Epithelial cell of proximal tubule (primary cell): ENCODE data around the gene RRP1B. TPM values are rescaled to one million over a fixed set of nuclear protein-coding genes. Genes with fewer than 3 reads are reported as not detected.
"Not testable (repeated sequence)": the region's sequence is repeated elsewhere in the genome, so short reads cannot be mapped to it uniquely, and the experiment has no call there.

ENCODE experiments used
- DNase-seq: peaks from one replicate; pipeline ENCODE4 v3.0.0-alpha.2; 2011; ENCODE audit warnings: low read depth
- H3K4me3 ChIP-seq: 2 replicates; pipeline ENCODE4 v1.5.1; 2011; ENCODE audit warnings: low read depth, mild to moderate bottlenecking, low read length
- total RNA-seq: library from RNA; depleted of rRNA; stranded (reverse); fragments of >200 nt; gene quantifications from 2 replicates; pipeline ENCODE4 v1.2.3, GENCODE V29; 2015
- TF ChIP-seq, protein P1 (sequence below): conservative IDR thresholded peaks from 2 replicates; pipeline ENCODE4 v1.5.1; 2012; ENCODE audit warnings: low read depth, mild to moderate bottlenecking, low read length

Gene RRP1B
- total RNA-seq, 1 donor from 2014 or later: 37.6 TPM

DNA sequence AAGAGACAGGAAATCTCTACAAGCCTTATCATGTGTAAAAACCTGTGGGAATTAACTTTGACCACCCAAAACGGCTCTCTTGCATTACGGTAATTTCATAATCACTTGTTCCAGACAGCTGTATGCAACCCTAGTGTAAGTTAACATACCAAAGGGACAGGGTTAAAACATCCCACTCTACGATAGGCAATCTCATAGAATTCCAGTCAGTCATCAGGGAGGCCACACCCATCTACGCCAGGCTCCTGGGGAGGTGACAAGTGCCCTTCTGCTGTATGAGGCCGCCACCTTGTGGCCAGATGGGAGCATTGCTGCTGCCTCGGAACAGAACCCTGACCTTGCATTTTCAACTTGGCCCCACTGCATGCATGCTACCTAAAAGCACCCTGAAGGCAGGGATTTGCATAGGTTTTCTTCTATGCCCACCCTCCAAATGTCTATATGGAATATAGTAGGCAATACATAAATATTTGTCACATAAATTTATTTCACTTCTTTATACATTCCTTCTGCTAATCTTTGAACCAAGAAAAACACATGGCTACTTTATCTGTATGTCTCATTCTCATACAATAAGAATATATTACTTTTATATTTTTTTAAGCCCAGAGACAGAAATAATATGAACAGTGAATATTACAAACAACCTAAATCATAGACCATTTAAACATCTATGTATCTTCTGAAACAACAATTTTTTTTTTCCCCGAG, 12.7 kb upstream of the RRP1B start:
- peak; percentile 41 for DNase-seq
- no peak overlapping the region for H3K4me3 ChIP-seq
- TF ChIP-seq, protein P1, sequence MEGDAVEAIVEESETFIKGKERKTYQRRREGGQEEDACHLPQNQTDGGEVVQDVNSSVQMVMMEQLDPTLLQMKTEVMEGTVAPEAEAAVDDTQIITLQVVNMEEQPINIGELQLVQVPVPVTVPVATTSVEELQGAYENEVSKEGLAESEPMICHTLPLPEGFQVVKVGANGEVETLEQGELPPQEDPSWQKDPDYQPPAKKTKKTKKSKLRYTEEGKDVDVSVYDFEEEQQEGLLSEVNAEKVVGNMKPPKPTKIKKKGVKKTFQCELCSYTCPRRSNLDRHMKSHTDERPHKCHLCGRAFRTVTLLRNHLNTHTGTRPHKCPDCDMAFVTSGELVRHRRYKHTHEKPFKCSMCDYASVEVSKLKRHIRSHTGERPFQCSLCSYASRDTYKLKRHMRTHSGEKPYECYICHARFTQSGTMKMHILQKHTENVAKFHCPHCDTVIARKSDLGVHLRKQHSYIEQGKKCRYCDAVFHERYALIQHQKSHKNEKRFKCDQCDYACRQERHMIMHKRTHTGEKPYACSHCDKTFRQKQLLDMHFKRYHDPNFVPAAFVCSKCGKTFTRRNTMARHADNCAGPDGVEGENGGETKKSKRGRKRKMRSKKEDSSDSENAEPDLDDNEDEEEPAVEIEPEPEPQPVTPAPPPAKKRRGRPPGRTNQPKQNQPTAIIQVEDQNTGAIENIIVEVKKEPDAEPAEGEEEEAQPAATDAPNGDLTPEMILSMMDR: peak; percentile 98

DNA sequence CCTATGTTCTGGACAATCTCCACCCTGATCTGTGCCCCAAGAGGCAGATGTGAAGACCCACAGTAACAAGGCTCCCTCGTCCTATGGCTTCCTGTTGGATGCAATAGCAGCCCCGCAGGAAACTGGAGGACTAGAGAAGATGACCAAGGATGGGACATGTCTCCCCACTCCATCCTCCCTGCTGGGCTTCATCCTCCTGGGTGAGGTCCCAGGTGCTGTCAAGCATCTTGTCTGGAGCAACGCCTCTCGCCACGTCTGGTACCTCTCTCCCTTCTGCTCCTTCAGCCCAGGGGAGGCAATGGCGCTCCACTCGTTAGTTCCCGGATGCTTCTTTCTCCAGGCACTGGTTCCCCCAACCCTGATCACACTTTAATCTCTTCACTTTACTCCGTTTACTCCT, 11.2 kb upstream of the RRP1B start:
- TF ChIP-seq, protein P1: no peak
- DNase-seq: no peak
- no peak overlapping the region for H3K4me3 ChIP-seq

DNA sequence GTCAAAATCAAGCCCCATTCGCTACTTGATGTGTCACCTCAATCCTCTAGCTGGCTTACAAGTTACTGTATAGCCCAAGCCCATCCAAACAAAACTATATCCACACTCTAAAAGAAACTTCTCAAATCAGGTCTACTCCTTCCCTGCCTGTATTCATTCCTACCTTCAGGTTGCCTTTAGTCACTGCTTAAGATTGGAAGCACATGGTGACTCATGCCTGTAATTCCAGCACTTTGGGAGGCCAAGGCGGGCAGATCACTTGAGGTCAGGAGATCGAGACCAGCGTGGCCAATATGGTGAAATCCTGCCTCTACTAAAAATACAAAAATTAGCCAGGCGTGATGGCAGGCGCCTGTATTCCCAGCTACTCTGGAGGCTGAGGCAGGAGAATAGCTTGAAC, 7.4 kb upstream of the RRP1B start:
- DNase-seq: not testable (repeated sequence)

DNA sequence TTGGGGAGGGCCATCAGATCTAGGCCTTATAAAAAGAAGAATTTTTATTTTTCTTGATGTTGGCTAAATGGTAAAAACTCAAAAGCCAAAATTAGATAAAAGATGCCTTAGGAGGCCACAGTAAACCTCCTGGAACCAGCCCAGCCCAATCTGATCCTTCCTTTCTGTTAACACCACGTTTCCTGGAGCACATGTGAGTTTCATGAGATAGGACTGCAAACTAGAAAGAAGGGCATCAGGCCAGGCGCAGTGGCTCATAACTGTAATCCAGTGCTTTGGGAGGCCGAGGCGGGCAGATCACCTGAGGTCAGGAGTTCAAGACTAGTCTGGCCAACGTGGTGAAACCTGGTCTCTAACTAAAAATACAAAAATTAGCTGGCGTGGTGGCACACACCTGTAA, 6.7 kb upstream of the RRP1B start:
- TF ChIP-seq, protein P1: no peak
- no peak overlapping the region for H3K4me3 ChIP-seq
- DNase-seq: no peak

More for the DNA sequence above, 7.4 kb upstream of the RRP1B start:
- not testable (repeated sequence) for H3K4me3 ChIP-seq

DNA sequence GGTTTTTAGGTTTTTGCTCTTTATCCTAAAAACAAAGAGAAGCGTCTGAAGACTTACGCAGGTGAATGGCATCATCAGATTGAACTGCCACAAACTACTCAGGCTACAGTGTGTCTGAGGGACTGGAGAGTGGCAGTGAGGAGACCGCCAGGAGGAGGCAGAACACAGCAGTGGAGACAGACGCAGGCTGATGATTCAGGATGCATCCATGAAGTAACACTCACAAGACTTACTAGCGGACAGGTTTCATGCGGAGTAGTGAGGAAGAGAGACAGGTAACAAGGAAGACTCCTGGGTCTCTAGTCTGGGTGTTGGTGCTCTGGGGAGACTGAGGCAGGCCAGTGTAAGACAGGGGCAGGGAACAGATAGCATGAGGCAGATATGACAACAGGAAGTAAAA, 5.7 kb upstream of the RRP1B start:
- TF ChIP-seq, protein P1: no peak
- DNase-seq: no peak
- no peak overlapping the region for H3K4me3 ChIP-seq

DNA sequence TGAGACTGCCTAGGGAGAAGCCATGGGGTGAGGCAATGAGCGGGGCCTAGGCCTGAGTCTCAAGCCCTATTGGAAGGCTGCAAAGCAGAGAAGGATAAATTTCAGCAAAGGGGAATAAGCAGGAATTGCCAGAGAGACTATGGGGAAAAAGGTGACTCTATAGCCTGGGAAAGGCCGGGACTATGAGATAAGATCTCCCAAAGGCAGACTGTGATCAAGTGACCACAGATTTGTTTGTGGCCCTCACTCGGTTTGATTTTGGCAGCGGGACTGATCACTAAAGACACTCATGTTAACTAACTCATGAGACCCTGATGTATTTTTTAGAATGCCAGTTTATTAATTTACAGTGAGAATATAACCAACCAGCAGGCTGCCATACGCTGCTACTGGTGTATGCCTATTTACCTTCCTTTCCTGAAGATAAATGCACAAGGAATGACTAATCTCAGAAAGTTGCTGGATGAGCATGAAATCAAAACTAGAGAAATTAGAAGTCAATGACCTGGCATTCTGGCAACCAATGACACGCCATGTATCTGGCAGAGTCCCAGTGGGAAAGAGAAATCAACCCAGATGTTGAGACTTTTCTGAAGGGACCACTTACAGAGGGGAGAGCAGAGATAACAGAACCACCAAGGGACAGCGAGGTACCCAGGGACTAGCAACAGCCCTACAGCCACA, 4.4 kb upstream of the RRP1B start:
- TF ChIP-seq, protein P1: no peak
- H3K4me3 ChIP-seq: no peak overlapping the region
- DNase-seq: no peak

DNA sequence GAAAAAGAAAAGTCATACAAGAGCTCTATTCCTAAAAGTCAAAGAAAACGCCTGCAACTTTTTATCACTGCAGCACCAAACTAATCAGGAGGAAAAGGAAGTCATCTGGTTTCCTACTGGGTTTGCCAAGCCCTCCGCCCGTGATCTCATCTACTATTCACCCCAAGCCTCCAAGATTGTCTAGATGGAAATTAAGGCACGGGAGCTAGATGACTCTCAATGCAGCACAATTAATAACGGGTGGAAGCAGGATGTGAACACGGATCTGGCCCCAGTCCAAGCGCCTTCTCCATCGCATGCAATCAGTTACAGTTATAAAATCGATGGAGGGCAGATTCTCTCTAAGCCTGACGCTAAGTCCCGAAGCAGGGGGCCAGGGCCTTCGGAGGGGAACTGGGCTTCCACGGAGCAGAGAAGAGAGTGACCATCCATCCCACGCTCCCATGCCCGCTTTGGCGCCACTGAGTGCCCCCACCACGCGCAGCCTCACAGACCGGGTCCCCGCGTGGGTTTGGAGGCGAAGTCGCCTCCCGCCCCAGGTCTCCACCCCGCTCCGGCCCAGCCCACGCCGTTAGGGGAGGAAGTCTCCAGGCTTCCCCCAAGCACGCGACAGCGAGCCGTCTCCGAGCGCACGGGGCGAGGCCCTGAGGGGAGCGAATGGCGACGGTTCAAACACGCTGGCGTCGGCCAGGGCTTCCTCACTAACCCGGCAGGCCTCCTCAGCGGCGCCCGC, 1.8 kb upstream of the RRP1B start:
- no peak overlapping the region for H3K4me3 ChIP-seq
- no peak for DNase-seq
- TF ChIP-seq, protein P1: no peak
